Activated CD4-positive, alpha-beta memory T cell treated with anti-CD3 and anti-CD28 coated beads, Interleukin-2, amount 10 ng/mL, durations not matched to agents 7 days and 5 days (primary cell): Measurements from ENCODE around the gene HEXIM2. TPM values are rescaled to one million over a fixed set of nuclear protein-coding genes. Genes with fewer than 3 reads are reported as not detected.

Experiments used
- total RNA-seq, 2 experiments: library from RNA; stranded (reverse); gene quantifications; one replicate each; pipeline ENCODE4 v1.2.3, GENCODE V29; 2021

The HEXIM2 gene
- total RNA-seq, 2 experiments from 2014 or later, result 6.5 to 8.0 TPM

Other genes starting within 250 kb of the HEXIM2 start
- gene GFAP, start 246.4 kb upstream of the HEXIM2 start, total RNA-seq, result not detected
- 10 to 100 TPM; 66.9 to 67.9 TPM for gene KIF18B, start 214.1 kb upstream of the HEXIM2 start, total RNA-seq
- under 1 TPM; 0.33 to 0.43 TPM for gene C1QL1, start 193.6 kb upstream of the HEXIM2 start, total RNA-seq
- 10 to 100 TPM; 25.9 to 26.2 TPM for gene DCAKD, start 110.2 kb upstream of the HEXIM2 start, total RNA-seq
- 100 to 1,000 TPM; 114 TPM for gene NMT1, start 100.6 kb upstream of the HEXIM2 start, total RNA-seq
- gene PLCD3, start 29.4 kb upstream of the HEXIM2 start, total RNA-seq, result 1 to 10 TPM; 2.7 to 3.1 TPM
- 10 to 100 TPM; 15.0 to 17.8 TPM for gene ACBD4, start 26.2 kb upstream of the HEXIM2 start, total RNA-seq
- 10 to 100 TPM; 35.0 to 35.8 TPM for gene HEXIM1, start 13.4 kb upstream of the HEXIM2 start, total RNA-seq
- 100 to 1,000 TPM; 465 to 477 TPM for gene FMNL1, start 60.0 kb downstream of the HEXIM2 start, total RNA-seq
- gene SPATA32, start 100.2 kb downstream of the HEXIM2 start, total RNA-seq, result under 1 TPM; 0.20 to 0.23 TPM
- 10 to 100 TPM; 28.7 to 30.6 TPM for gene MAP3K14, start 155.1 kb downstream of the HEXIM2 start, total RNA-seq